GM12891 (cell line): ENCODE measurements around the gene FNDC3B.

Source experiments
- POLR2A ChIP-seq: IDR thresholded peaks from 2 replicates; pipeline ENCODE4 v1.6.1; 2011; ENCODE audit warnings: low read depth, low read length, control low read depth
- POLR2AphosphoS5 ChIP-seq: IDR thresholded peaks from 2 replicates; pipeline ENCODE4 v1.6.1; 2011; ENCODE audit warnings: low read depth, low read length, control low read depth

DNA sequence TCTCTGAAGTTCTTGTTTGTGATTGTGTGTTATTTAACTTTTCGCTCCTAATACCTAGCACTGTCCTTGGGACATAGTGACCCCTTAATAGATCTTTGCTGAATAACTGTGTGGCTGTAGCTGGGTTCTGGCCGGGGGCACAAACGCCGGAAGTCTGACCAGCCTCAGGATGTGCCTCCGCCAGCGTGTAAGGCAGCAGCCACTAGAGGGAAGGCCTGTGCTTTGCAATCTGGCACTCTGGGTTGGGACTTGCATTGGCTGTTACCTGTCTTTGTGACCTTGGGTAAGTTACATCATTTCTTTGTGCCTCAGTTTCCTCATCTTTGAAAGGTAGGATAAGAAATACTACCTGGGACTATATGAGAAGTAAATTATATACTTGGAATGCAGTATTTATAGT is 250.2 kb downstream of the FNDC3B start:
- TF ChIP-seq POLR2AphosphoS5 (no peak), POLR2A (no peak)
